Retina (tissue), 1 donor: ENCODE data around the gene PGPEP1.
"Not testable (repeated sequence)": the region's sequence is repeated elsewhere in the genome, so short reads cannot be mapped to it uniquely, and the experiment has no call there.

ENCODE experiments used
- DNase-seq: peaks from one replicate; pipeline ENCODE4 v3.0.0-alpha.2; 2016

The PGPEP1 gene

DNA sequence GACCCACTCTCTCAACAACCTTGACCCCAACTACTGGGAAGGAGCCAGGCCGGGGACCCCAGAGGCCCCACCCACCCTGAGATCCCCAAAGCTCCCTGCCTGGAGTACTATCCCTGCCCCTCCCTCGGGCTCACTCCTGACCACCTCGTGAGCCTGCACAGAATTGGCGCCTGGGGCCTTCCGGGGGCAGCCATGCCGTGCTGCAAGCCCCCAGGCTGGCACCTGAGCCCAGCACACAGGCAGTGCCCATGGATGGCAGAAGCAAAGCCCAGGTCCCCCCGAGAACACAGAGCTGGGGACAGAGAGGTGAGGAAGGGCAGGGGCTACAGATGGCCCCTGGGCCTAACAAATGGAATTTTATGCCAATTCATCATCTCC lies 31.5 kb upstream of the PGPEP1 start:
- DNase-seq = no peak

DNA sequence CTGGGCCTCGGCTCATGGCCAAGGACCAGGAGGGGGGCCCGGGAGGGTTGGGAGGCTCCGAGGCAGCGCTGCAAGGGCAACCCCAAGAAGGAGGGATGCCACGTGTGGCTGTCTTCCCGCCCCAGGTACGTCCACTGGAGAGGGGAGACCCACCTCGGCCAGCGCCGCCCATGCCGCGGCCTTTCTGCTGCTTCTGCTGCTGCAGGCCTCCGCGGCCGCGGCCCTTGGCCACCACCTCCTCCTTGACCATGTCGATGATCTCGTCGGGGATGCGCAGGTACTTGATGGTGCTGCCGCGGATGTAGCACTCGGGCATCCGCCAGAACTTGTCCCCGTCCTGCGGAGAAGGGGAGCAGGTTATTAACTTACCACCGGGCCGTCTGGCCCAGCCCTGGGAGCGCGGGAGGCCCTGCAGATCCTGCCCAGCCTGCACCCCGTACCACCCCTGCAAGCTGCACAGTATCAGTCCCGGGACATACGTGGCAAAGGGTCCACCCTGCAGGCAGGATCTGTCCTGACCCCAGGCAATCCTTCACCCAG lies 30.8 kb upstream of the PGPEP1 start:
- no peak for DNase-seq

DNA sequence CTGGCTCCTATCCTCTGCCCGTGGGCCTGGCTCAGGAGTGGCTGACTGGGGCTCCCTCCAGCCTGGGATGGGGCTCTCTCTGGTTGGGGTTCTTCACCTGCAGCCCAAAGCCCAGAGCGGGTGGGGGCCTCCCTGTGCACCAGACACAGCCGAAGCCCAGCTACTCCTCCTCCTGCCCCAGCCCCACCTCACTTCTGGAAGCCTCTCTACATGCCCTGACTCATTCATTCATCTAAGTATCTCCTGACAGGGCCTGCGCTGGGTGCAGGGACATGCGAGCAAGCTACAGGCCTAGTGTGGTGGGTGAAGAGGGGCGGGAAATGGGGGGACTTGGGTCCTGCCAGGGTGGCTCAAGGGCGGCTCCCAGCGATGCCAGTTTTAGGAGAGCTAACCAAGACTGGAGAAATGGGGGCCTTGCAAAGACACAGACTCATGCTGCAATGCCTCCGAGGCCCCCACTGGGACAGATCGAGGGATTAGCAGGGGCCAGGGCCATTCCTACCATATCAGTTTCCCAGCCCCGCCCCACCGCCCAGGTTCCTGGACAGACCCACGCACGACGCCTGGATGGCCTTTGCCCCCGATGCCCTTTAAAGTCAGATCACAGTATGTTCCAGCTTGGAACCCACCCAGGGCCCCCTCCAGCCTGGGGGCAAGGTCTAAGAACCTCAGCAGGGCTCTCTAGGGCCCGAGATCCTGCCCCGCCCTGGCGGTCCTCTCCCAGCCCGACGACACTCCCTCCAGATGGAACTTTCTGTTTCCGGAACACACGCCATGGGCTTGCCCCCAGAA lies 30.1 kb upstream of the PGPEP1 start:
- DNase-seq = no peak

DNA sequence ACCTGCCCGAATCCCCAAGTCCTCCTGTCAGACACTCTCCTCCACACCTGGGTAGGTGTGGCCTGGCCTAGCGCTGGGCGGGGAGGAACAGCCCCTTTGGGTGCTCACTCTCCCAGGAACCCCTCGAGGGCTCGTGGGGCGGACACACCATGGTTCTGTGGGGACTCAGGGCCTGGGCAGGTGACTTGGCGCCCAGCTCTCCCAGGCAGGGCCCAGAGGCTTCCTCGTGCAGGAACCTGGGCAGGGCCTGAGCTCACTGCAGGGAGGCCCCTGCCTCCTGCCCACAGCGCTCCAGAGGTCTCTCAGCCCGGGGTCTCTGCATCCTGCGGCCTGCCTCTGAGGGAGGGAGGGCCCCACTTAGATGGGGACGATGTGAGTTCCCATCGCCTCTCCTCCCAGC lies 29.4 kb upstream of the PGPEP1 start:
- DNase-seq = no peak

DNA sequence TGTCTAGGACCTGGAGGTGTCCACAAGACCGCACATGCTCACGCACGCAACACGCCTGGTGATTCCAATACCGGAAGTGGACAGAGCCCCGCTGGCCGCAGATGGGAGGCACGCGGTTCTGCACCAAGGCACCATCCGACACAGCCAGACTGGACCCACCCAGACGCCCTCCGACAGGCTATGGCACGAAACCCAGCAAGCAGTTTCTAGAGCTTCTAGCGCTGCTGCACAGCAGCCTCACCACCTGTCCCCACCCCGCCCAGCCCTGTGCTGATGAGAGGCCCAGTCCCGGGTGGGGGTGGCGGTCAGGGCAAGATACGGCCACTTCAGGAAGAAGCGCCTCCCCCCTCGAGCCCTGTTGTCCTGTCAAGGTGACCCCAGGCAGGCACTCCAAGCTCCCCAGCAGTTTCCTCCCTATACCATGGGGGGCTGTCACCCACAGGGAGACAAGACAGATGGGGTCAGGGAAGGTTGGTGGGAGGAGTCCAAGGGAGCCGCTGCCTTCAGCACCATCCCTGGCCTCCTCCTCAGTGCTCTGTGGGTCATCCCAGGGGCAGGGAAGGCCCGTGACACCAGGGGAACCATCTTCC lies 28.8 kb upstream of the PGPEP1 start:
- no peak for DNase-seq

DNA sequence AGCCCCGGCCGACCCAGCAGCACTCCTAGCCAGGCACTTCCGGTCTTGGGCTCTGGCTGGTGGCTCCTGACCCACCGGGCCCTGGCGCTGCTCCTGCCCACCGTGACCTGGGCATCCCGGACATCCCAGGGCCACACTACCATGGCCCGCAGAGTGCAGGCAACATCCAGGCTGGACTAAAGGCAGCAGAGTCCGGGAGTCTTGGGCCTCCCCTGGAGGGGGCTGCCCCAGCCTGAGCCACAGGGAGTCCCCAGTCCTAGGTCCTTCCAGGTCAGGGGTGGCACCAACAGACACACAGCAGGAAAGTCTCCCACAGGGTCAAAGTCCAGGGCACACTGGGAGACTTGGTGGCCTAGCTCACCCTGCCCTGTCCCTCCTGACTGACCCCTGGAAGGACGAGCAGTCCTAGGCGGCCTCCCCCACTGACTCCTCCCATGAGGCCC lies 28.3 kb upstream of the PGPEP1 start:
- DNase-seq = no peak

DNA sequence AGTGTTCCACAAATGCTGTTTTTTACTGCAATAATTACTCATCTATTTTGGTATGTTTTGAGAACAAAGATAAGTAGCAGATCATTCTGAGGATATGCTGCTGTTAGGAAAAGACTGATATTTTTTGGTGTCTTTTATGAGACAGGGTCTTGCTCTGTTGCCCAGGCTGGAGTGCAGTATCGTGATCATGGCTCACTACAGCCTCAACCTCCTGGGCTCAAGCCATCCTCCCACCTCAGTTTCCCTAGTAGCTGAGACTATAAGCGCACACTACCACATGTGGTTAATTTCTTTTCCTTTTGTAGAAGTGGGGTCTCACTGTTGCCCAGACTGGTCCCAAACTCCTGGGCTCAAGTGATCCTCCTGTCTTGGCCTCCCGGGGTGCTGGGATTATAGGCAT lies 27.0 kb upstream of the PGPEP1 start:
- DNase-seq = no peak

DNA sequence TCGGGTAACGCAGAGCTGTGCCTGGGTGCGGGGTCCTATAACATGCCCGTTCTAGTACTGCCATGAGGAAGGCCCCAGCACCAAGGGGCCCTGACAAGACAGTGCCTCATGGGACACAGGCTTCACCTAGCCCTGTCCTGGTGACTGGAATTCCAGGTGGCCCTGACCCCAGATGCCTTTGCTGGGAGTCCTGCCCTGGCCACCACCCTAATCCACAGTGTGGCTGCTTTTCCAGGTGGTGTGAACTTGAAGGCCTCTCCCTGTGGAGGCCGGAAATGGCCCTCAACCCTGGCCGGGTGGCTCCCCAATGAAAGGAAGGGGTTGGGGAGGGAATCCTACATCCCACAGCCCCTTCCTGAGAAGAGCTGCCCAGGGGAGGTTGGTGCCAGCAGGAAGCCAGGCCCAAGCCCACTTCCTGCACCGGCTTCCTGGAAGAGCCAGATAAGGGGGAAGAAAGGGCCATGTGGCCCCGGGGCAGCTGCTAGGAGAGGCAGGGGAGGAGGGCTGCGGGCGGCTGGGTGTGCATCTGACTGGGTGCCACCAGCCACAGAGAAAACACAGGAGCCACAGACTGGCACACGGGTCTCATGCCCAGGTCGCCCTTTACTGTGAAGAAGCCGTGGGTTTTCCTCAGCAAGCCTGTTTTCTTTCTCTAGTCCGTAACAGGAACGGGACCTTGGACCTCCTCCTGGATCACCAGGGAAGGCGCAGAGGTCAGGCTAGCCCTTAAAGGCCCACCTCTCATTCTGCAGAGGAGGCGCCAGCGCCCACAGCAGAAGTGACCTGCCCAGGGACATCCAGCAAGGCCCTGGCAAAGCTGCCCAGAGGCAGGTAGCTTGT lies 22.2 kb upstream of the PGPEP1 start:
- DNase-seq = no peak

DNA sequence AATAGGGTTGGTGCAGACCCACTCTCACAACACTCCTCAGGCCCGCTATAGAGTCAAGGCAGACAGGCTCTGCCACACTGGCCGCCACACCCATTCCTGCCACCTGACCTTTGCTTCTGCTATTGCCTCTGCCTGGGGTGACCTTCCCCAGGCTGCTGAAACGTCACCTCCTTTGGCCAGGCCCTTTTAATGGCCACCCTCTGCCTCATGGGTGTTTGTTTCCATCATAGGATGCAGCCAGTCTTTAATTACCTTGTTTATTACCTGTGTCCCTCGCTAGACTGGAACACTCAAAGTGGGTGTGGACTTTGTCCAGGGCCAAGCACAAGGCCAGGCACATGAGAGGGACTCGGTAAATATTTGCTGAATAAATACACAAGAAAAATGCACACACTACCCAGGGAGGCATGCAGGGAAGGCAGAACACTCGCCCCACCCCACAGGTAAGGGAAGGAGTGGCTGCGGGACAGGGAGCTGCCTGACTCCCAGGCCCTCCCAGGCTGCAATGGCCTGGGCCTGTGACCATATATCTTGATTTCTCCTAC lies 20.7 kb upstream of the PGPEP1 start:
- DNase-seq = no peak

DNA sequence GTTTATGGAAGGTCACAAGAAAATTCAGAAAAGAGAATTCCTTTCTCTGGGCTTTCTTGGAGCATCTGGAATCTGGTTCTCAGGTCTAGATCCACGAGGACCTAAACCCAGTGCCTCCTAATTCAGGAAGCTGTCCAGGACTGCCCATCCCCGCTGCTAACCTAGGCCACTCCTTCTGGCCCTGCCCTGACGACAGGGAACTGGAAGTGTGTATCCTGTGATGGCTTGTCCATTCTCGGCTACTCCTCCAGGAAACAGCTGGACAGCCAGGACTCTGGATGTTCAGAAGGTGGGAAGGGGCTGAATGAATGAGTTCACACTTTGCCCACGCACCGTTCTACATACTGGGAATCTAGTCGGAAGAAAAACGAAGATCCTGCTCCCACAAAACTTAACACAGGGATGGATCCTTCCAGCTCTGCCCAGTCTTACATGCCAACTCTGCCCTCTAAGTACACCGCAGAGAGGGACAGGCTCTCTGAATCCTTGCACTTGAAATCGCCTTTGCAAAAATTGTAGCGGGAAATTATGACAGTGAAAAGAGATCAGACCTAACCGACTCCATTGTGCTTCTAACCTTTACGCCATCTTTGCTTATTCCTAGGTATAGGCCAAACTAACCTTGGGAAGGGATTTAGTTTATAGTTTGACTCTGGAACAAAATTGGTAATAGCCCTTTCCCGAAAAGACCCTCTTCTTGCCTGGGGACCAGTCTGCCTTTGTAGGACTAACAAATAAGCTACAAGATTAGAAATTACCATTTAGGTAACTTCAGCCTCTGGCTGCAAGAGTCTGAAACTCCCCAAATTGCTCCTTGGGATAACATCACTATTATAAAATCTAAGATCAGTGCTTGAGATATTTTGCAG lies 19.3 kb upstream of the PGPEP1 start:
- no peak for DNase-seq

DNA sequence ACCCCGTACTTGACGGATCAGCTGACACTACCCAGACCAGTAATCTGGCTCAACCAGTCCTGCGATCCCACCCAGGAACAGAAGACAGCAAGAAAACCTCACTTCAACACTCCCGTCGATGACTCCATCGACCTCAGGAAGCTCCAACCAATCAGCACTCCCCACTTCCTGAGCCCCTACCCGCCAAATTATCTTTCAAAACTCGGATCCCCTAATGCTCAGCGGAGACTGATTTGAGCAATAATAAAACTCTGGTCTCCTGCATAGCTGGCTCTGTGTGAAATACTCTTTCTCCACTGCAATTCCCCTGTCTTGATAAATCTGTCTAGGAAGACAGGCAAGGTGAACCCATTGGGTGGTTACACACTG lies 18.7 kb upstream of the PGPEP1 start:
- no peak for DNase-seq

DNA sequence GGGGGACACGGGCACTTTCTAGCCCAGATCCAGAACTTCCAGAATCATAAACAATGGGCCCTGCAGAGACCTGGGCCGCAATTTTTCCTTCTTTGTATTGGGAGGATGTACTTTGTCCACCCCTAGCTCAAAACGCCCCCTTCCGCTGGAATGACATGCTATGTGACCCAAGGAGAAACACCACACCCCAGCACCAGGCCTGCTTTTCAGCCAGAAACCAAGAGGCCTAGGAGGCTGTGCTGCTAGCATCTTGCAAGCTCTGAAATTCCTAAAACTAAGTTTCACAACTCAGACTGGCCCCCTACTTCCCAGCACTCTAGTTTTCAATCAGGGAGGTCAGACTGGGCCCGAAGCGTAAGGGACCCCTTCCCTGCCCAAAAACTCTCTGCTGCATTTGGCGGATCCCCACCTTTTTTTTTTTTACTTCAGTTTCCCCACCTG lies 18.1 kb upstream of the PGPEP1 start:
- peak; percentile 46 for DNase-seq

DNA sequence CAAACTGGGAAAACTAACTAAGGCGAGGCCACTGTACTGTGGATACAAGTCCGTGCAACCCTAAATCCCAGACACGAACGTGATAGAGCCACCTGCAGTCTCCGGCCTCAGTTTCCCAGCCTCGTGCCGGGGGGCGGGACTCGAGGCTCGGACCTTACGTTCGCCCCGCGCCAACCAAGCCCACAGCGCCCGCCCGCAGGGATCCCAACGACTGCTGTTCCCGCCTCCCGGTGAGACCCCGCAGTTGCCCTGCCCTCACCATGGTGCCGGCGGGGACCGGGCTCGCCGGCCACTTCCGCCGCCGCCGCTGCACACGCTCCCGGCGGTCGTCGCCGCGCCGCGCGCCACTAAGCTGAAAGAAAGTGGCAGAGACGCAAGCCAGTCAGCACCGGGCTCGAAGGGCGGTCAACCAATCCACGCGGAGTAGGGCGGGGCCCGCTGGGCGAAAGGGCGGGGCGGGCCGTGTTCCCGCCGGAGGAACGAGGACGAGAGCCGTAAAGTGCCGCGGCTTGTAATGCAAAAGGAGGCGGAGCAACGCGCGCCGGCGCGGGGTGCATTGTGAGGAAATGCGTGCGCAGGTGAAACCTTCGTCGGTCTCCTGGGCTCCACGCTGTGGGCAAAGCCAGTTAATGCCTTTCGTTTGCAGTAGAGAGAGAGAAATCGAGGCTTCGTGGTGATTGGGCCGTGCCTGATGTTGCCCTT lies 17.5 kb upstream of the PGPEP1 start, which contains the start of gene LSM4:
LSM4 (minus strand) TSS at position 318 of the 702 bp plus-strand sequence; CDS start at position 262, 56 bp downstream.
- peak; percentile 98 for DNase-seq

DNA sequence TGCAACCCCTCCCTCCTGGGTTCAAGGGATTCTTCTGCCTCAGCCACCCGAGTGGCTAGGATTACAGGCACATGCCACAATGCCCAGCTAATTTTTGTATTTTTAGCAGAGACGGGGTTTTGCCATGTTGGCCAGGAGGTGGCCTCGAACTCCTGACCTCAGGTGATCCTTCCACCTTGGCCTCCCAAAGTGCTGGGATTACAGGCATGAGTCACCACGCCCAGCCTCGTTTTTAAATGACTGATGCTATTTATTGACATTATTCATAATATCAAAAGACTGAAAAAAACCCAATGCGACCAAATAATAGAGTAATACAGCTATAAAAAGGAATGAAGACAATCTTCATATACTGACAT lies 16.0 kb upstream of the PGPEP1 start:
- not testable (repeated sequence) for DNase-seq

DNA sequence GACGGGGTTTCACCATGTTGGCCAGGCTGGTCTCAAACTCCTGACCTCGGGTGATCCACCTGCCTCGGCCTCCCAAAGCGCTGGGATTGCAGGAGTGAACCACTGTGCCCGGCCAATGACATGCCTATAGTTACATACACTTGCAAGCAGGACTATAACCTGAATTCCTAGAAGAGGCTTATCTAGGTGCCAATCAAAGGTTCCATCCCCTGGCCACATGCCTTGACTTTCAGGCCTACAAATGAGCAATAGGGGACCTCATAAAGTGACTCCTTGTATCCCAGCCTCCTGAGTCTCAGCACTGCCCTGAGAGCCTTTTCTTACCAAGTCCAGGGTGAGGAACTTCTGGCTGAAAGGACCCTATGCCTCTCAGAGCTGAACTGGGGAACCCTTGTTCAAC lies 13.6 kb upstream of the PGPEP1 start:
- no peak for DNase-seq

DNA sequence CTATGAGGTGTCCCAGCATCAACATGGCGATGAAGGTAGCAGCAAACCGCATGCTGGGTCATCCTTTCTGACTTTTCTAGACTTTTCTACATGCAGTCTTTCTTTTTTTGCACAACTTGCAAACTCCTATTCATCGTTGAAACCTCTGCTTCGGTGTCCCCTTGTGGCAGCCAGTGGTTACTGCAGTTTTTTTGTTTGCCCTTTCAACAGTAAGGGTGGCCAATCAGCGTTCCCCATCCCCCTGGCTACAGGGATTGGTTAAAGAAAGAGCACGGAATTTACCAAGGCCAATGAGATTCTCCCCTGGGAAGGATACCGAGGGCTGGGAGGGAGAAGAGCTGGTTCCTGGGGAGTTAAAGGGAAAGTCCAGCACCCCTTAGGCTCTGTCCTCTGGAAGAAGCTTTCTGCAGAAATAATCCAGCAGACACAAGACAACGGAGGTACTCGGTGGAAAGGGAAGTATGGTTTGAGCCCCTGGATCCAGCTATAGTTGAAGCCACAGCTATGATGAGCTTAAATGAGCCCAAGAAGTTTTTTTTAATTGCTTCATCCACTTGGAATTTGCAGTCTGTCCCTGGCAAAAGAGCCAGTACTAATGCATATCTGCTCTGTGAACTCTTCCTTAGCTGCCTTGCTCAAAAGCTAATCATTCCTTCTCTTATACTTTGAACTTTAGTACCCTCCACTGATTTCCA lies 11.9 kb upstream of the PGPEP1 start:
- peak; percentile 92 for DNase-seq

DNA sequence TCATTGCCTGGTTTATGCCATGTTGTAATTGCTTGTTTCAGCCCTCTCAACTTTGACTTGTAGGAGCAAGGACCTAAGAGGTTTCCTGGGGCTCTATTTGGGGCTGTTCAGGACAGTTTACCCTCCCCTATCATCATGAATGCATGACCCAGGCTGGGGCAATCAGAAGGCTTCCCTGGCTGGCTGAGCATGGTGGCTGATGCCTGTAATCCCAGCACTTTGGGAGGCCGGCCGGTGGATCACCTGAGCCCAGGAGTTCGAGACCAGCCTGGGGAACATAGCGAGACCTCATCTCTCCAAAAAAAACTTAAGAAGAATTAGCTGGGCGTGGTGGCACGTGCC lies 11.4 kb upstream of the PGPEP1 start:
- DNase-seq = no peak

DNA sequence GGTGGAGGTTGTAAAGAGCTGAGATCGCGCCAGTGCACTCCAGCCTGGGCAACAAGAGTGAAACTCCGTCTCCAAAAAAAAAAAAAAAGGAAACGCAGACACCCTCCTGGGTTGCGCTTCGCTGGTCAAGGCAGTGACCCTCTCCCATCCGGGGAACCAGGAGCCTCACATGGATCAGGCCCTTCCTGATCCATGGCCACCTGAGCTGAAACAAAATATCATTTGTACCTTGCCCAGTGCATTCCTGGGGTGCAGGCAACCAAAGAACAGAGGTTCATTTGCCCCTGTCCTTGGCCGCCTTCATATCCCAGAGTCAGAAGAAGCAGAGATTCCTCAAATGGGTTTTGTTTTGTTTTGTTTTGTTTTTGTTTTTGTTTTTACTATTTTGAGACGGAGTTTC lies 9.5 kb upstream of the PGPEP1 start:
- no peak for DNase-seq

DNA sequence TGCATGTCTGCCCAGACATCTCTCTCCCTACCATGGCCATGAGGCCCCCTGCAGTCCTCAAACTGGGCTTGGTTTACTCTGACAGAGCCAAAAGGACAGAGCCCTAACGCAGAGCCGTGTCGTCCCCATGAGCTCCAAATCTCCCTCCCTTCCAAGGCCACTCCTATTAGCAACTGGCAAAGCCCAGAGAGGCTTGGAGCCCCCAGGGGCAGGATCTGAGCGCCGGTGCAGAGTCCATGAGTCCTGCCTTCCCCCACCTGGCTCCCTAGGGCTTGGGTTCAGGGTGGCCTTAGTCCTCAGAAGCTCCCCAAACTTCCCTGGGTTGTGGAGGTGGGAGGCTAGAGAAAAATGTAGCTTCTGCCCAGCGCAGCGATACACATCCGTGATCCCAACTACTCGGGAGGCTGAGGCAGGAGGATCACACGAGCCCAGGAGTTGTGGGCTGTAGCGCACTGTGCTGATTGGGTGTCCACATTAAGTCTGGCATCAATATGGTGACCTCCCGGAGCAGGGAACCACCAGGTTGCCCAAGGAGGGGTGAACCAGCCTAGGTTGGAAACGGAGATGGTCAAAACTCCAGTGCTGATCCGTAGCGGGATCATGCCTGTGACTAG lies 7.4 kb upstream of the PGPEP1 start:
- DNase-seq = no peak

DNA sequence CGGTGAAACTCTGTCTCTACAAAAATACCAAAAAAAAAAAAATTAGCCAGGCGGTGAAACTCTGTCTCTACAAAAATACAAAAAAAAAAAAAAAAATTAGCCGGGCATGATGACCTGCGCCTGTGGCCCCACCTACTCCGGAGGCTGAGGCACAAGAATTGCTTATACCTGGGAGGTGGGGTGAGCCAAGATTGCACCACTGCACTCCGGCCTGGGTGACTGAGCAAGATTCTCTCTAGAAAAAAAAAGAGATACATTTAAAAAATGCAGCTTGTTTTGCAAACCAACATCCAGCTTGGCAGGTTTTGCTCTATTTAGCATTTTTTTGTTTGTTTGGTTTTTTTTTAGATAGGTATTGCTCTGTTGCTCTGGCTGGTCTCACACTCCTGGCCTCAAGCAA lies 6.7 kb upstream of the PGPEP1 start:
- no peak for DNase-seq

DNA sequence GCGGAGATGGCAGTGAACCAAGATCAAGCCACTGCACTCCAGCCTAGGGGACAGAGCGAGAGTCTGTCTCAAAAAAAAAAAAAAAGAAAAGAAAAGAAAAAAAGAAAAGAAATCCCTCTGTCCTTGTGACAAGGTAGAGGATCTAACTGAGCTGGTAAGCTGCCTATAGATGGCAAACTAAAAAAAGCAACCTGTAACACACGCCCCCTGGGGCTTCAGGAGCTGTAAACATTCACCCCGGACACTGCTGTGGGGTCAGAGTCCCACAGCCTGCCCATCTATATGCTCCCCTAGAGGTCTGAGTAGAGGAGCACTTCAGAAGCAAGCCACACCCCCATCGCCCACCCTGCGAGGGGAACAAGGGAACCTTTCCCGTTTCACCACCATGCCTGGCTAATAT lies 4.3 kb upstream of the PGPEP1 start:
- no peak for DNase-seq
